Gastrocnemius medialis (tissue), 4 donors: ENCODE measurements around the gene GJC2. TPM values are rescaled to one million over a fixed set of nuclear protein-coding genes. Genes with fewer than 3 reads are reported as not detected.

ENCODE experiments used
- ATAC-seq, 2 donors: fragments of 150-250 bp; one replicate each; pipeline ENCODE4 v1.9.1; 2016
- DNase-seq, 2 donors: peaks; one replicate each; pipeline ENCODE4 v3.0.0-alpha.2; 2019
- H3K27ac ChIP-seq, 4 donors: fragments of 200-600 bp; sonication (generic); 1 replicate in 1 of 4; 2 replicates in 3 of 4; pipeline ENCODE4 v1.5.1; 2016 to 2018; ENCODE audit warnings: mild to moderate bottlenecking in 2 of 4, moderate library complexity in 1 of 4
- H3K27me3 ChIP-seq, 3 donors: fragments of 200-600 bp; sonication (generic) in 2 of 3; 1 replicate in 1 of 3; 2 replicates in 2 of 3; pipeline versions ENCODE4 v1.5.1 to v1.6.0; 2016 to 2019; ENCODE audit warnings: mild to moderate bottlenecking in 1 of 3, moderate library complexity in 1 of 3
- H3K36me3 ChIP-seq, 2 donors: fragments of 200-600 bp; sonication (generic) in 1 of 2; one replicate each; pipeline ENCODE4 v1.5.1; 2017 to 2018
- H3K4me1 ChIP-seq, 2 donors: fragments of 200-600 bp; sonication (generic) in 1 of 2; one replicate each; pipeline ENCODE4 v1.5.1; 2016 to 2017; ENCODE audit warnings: mild to moderate bottlenecking in 2 of 2
- H3K4me3 ChIP-seq, 4 donors: fragments of 200-600 bp; sonication (generic) in 3 of 4; 1 replicate in 1 of 4; 2 replicates in 3 of 4; pipeline ENCODE4 v1.5.1; 2016 to 2019; ENCODE audit warnings: mild to moderate bottlenecking in 2 of 4
- H3K9me3 ChIP-seq, 3 donors: fragments of 200-600 bp; sonication (generic) in 2 of 3; 1 replicate in 1 of 3; 2 replicates in 2 of 3; pipeline ENCODE4 v1.5.1; 2016 to 2019
- POLR2A ChIP-seq, 2 donors: fragments of 450-650 bp; IDR thresholded peaks; one replicate each; pipeline ENCODE4 v1.6.1; 2017; ENCODE audit warnings: antibody characterized with exemption in 2 of 2, mild to moderate bottlenecking in 2 of 2, moderate library complexity in 2 of 2
- in situ Hi-C, 4 donors: fragments of 200-750 bp; cut with MboI; loops; one replicate each; pipeline versions ENCODE4 v1.15.0 to v1.8.0; 2017; ENCODE audit warnings: low sequenced_read_pairs in 4 of 4
- intact Hi-C: fragments of 100-400 bp; cut with DNase I; formaldehyde crosslinking; loops from one replicate; pipeline ENCODE4 v1.15.1; 2023; ENCODE audit warnings: low total_unique reads
- total RNA-seq, 4 donors: library from RNA; depleted of rRNA; stranded (reverse); fragments of >200 nt; gene quantifications; one replicate each; pipeline versions ENCODE4 v1.1.0 to v1.2.3, GENCODE V29; 2016
- TF ChIP-seq, protein P1 (sequence below), 5 experiments: fragments of 450-650 bp in 3 of 5; fragments of 200-600 bp in 2 of 5; sonication (generic) in 2 of 5; IDR thresholded peaks in 4 of 5; conservative IDR thresholded peaks in 1 of 5; 1 replicate in 4 of 5; 2 replicates in 1 of 5; pipeline ENCODE4 v1.5.1; 2016 to 2019; ENCODE audit warnings: antibody characterized with exemption in 5 of 5, mild to moderate bottlenecking in 3 of 5, moderate library complexity in 3 of 5

GJC2 gene
- total RNA-seq, 4 donors from 2014 or later = 0.26 to 0.64 TPM; not detected in 2

DNA sequence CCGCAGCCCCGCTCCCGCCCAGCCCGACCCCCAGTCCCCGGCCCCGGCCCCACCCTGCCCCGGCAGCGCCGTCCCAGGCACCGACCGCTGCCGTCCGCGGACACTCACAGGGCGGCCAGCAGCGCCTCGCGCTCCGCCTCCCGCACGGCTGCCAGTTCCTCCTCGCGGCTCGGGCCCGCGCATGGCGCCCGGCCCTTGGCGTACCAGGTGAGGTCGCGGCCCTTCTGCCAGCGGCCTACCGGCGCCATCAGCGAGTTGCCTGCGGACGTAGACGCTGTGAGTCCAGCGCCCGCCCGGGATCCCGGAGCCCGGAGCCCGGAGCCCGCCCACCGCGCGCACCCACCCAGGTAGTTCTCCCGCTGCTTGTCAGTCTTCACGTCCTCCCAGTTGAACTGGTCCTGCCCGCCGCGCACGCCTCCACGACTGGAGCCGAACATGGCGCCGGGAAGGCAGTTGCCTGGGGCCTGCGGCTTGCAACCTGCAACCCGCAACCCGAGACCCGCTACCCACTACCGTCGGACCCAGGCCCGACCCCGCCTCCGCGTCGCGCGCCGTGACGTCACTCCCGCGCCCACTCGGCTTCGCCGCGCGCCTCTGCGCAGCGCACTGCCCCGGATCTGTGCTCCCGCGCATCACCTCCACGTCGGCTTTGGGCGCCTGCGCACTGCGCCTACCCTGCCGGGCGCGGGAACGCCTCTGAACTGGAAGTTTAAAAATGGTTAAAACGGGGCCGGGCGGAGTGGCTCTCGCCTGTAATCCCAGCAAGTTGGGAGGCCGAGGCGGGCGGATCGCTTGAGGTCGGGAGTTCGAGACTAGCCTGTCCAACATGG is 46.7 kb upstream of the GJC2 start, which contains the start of gene C1orf35:
Gene C1orf35 (minus strand): TSS at position 535 of the 830 bp plus-strand sequence. CDS start 98 bp downstream, at position 437.
- no peaks in the 10 kb centered on the region for H3K9me3 ChIP-seq
- peak; percentile 80 to 89 for DNase-seq
- peaks cover 0 to 43% of the 10 kb centered on the region in 2 donors for H3K36me3 ChIP-seq
- intact Hi-C loops (loop anchor here (1.0 to 10.0 kb wide), 3 partner anchors 21 to 382 kb away; partner anchors contain the start of genes ARF1, RNF187 and TRIM11), in situ Hi-C loops (no loop called here)
- peaks cover 15 to 25% of the 10 kb centered on the region in 2 donors for H3K4me1 ChIP-seq
- peak within 1 kb of the TSS; percentile 81 to 97 (median 90) for H3K27ac ChIP-seq
- H3K4me3 ChIP-seq = peak within 1 kb of the TSS; percentile 69 to 98 (median 86)
- TF ChIP-seq, protein P1, sequence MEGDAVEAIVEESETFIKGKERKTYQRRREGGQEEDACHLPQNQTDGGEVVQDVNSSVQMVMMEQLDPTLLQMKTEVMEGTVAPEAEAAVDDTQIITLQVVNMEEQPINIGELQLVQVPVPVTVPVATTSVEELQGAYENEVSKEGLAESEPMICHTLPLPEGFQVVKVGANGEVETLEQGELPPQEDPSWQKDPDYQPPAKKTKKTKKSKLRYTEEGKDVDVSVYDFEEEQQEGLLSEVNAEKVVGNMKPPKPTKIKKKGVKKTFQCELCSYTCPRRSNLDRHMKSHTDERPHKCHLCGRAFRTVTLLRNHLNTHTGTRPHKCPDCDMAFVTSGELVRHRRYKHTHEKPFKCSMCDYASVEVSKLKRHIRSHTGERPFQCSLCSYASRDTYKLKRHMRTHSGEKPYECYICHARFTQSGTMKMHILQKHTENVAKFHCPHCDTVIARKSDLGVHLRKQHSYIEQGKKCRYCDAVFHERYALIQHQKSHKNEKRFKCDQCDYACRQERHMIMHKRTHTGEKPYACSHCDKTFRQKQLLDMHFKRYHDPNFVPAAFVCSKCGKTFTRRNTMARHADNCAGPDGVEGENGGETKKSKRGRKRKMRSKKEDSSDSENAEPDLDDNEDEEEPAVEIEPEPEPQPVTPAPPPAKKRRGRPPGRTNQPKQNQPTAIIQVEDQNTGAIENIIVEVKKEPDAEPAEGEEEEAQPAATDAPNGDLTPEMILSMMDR (IDR thresholded peaks at IDR 0.05 in 4 of 5, conservative IDR thresholded peaks at IDR 0.05 in 1 of 5) = peak in 1 of 5 experiments; percentile 30
- TF ChIP-seq POLR2A (IDR thresholded peaks at IDR 0.05) = peak; percentile 50 to 56
- ATAC-seq = peak; percentile 84 to 86
- no peaks in the 10 kb centered on the region for H3K27me3 ChIP-seq

DNA sequence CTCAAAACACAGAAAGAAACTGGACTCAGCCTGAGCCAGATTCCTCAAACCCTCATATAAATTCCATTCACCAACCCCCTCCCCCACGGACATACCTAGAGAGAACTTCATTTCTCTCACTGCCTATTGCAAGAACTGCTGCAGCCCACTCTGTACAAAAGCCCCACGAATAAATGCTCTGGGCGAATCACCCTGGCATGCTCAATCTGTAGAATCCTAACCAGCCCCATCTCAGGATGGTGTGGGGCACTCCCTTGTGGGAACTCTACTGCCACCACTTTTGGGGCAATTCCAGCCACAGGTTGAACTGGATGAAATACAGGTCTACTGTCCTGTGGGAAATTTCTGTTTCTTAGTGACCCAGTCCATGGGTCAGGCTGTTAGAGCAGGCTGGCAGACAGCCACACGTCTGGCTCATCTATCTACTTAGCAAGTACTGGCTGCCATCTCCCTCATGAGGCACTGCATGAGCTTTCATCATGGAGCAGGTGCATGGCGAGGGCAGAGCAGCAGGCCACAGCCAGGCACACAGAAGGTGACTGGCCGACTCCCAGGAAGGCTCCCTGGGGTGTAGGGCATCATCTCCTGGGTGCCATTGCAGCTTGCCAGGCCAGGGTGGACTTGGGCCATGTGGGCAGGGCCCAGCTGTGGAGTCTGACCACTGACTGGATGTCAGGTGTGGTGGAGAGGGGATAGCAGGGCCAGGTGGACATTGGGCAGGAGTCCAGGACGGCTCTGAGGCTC is 45.0 kb upstream of the GJC2 start:
- Histone ChIP-seq H3K4me1 (peaks cover 22 to 35% of the 10 kb centered on the region in 2 donors), H3K4me3 (no peak overlapping the region), H3K36me3 (peaks cover 0 to 28% of the 10 kb centered on the region in 2 donors), H3K9me3 (no peaks in the 10 kb centered on the region), H3K27ac (peak overlapping the region in 2 of 4 donors; percentile 18 to 97), H3K27me3 (no peaks in the 10 kb centered on the region)
- intact Hi-C loops = loop anchor here (10.0 kb wide), 2 partner anchors 300 to 380 kb away; partner anchors contain the start of genes RNF187 and TRIM11
- TF ChIP-seq, protein P1 (IDR thresholded peaks at IDR 0.05 in 4 of 5, conservative IDR thresholded peaks at IDR 0.05 in 1 of 5) = no peak
- TF ChIP-seq POLR2A (IDR thresholded peaks at IDR 0.05) = no peak
- ATAC-seq (no peak), DNase-seq (peak in 1 of 2 donors; percentile 63)
- in situ Hi-C loops = no loop called here

DNA sequence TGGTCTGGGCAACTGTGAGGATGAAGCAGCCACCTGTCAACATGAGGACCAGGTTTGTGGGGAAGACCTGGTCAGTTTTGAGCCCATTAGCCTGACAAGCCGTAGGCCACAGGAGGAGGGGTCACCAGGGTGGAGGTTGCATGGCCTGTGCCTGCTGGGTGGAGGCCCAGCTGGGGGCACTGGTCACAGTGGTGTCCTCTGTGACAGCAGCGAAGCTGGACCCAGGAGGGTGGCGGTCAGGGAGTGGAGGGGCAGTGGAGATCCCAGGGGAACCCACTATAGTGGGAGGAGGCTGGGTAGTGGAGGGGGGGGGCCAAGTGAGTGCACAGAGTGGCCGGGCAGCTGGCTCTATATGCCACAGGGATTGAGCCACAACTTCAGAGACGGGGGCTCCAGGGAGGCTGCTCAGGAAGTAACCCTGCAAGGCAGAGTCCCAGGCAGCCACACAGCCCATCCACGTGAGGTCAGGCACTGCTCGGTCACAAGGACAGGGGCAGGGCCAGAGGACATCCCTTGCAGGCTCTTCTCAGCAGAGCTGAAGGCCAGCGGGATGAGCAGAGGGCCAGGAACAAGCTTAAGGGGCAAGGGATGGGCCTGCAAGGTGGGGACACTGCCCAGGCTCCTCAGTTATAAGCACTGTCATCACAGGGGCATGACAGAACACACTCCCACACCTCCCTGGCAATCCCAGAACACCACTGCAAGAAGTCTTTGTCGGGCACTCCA is 44.3 kb upstream of the GJC2 start:
- in situ Hi-C loops = no loop called here
- no peak for TF ChIP-seq POLR2A (IDR thresholded peaks at IDR 0.05)
- TF ChIP-seq, protein P1 (IDR thresholded peaks at IDR 0.05 in 4 of 5, conservative IDR thresholded peaks at IDR 0.05 in 1 of 5) = no peak
- intact Hi-C loops = loop anchor here (10.0 kb wide), 2 partner anchors 299 to 379 kb away; partner anchors contain the start of genes RNF187 and TRIM11
- Histone ChIP-seq H3K4me1 (peaks cover 28 to 41% of the 10 kb centered on the region in 2 donors), H3K27me3 (no peaks in the 10 kb centered on the region), H3K4me3 (no peak overlapping the region), H3K9me3 (no peaks in the 10 kb centered on the region), H3K36me3 (peaks cover 0 to 22% of the 10 kb centered on the region in 2 donors), H3K27ac (peak overlapping the region in 1 of 4 donors; percentile 97)
- DNase-seq (no peak), ATAC-seq (no peak)
